Upper lobe of left lung (tissue), 4 donors: ENCODE data around the gene ISY1.

ENCODE experiments used
- EP300 ChIP-seq, 4 donors: sonication (generic); formaldehyde crosslinking; IDR thresholded peaks; one replicate each; pipeline ENCODE4 v1.5.1; 2017; ENCODE audit warnings: antibody characterized with exemption in 4 of 4, control low read depth in 2 of 4
- POLR2A ChIP-seq, 4 donors: fragments of 450-650 bp; IDR thresholded peaks; one replicate each; pipeline ENCODE4 v1.5.1; 2016 to 2017; ENCODE audit warnings: antibody characterized with exemption in 4 of 4, mild to moderate bottlenecking in 2 of 4
- POLR2AphosphoS5 ChIP-seq, 2 donors: sonication (generic); formaldehyde crosslinking; IDR thresholded peaks; one replicate each; pipeline ENCODE4 v1.5.1; 2017; ENCODE audit warnings: antibody characterized with exemption in 2 of 2
- TF ChIP-seq, protein P1 (sequence below), 6 experiments: fragments of 450-650 bp in 4 of 6; fragments of 200-600 bp in 2 of 6; sonication (generic) in 2 of 6; IDR thresholded peaks; one replicate each; pipeline ENCODE4 v1.5.1; 2016 to 2019; ENCODE audit warnings: antibody characterized with exemption in 6 of 6

DNA sequence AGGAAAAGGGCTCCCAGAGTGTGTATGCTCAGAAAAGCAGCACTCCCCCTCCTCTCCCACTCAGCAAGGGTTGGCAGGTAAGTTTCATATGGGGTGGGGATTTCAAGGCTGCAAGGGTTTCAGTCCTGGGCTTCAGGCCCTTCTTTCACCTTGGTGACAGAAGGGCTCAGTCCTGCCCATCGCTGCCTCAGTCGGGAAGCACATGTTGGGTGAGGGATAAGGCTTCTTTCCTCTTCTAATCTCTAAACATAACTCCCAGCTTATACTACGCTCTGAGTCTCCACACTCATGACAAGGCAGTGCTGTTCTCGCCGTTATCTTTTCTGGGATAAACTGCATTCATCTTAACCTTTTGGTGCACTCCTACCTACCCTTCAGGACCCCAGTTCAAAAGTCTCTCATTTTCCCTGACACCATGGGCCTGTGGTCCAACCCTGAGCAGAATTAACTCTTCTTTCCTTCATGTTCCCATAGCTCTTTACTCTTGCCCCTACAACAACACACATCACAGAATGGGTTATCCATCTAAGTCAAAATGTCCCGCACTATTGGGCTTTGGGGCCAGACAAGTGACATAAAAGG is 56.3 kb downstream of the ISY1 start:
- TF ChIP-seq, protein P1, sequence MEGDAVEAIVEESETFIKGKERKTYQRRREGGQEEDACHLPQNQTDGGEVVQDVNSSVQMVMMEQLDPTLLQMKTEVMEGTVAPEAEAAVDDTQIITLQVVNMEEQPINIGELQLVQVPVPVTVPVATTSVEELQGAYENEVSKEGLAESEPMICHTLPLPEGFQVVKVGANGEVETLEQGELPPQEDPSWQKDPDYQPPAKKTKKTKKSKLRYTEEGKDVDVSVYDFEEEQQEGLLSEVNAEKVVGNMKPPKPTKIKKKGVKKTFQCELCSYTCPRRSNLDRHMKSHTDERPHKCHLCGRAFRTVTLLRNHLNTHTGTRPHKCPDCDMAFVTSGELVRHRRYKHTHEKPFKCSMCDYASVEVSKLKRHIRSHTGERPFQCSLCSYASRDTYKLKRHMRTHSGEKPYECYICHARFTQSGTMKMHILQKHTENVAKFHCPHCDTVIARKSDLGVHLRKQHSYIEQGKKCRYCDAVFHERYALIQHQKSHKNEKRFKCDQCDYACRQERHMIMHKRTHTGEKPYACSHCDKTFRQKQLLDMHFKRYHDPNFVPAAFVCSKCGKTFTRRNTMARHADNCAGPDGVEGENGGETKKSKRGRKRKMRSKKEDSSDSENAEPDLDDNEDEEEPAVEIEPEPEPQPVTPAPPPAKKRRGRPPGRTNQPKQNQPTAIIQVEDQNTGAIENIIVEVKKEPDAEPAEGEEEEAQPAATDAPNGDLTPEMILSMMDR (IDR thresholded peaks at IDR 0.05), result no peak
- no peak for TF ChIP-seq POLR2A (IDR thresholded peaks at IDR 0.05)
- no peak for TF ChIP-seq POLR2AphosphoS5 (IDR thresholded peaks at IDR 0.05)
- no peak for TF ChIP-seq EP300 (IDR thresholded peaks at IDR 0.05)
